ENCODE results near the gene FAM110C.

GRCh38 chr2:25543-25942 is 20.8 kb downstream of the FAM110C start:
- no peak for TF ChIP-seq ESRRG (CRISPR knock-in tag; IDR thresholded peaks at IDR 0.05)
- TF ChIP-seq ISL1 (CRISPR knock-in tag; IDR thresholded peaks at IDR 0.05) = no peak
- TF ChIP-seq PATZ1 (CRISPR knock-in tag; IDR thresholded peaks at IDR 0.05; ENCODE audit: borderline replicate concordance) = no peak
- TF ChIP-seq BACH2 (CRISPR knock-in tag; IDR thresholded peaks at IDR 0.05; ENCODE audit: borderline replicate concordance) = no peak
- TF ChIP-seq ZFP3 (CRISPR knock-in tag; IDR thresholded peaks at IDR 0.05) = no peak

Measured in SK-N-SH treated with all-trans-retinoic acid at 6 μM for 48 hours (cell line).